Measurements from ENCODE around the gene NT5DC2.

The NT5DC2 gene

GRCh38 chr3:52511509-52511908 lies 22.1 kb downstream of the NT5DC2 start:
- DNase-seq (ENCODE audit: low read depth in 2 of 2) = no peak

GRCh38 chr3:52509753-52510328 lies 23.8 kb downstream of the NT5DC2 start:
- DNase-seq (ENCODE audit: low read depth in 2 of 2) = no peak

- no peak for DNase-seq (ENCODE audit: low read depth in 2 of 2)
These were observed 26.3 kb downstream of the NT5DC2 start for GRCh38 chr3:52507359-52507758.

GRCh38 chr3:52506266-52506966 lies 27.2 kb downstream of the NT5DC2 start:
- DNase-seq (ENCODE audit: low read depth in 2 of 2) = no peak

GRCh38 chr3:52504977-52505376 lies 28.7 kb downstream of the NT5DC2 start:
- no peak for DNase-seq (ENCODE audit: low read depth in 2 of 2)

- DNase-seq (ENCODE audit: low read depth in 2 of 2) = no peak
These were observed 29.8 kb downstream of the NT5DC2 start for GRCh38 chr3:52503788-52504424.

GRCh38 chr3:52502808-52503350 lies 30.8 kb downstream of the NT5DC2 start:
- no peak for DNase-seq (ENCODE audit: low read depth in 2 of 2)

- DNase-seq (ENCODE audit: low read depth in 2 of 2) = no peak
These were observed 31.7 kb downstream of the NT5DC2 start for GRCh38 chr3:52502001-52502400.

- no peak for DNase-seq (ENCODE audit: low read depth in 2 of 2)
These were observed 32.6 kb downstream of the NT5DC2 start for GRCh38 chr3:52501046-52501445.

- no peak for DNase-seq (ENCODE audit: low read depth in 2 of 2)
These were observed 35.3 kb downstream of the NT5DC2 start for GRCh38 chr3:52498137-52499054.

- no peak for DNase-seq (ENCODE audit: low read depth in 2 of 2)
These were observed 37.7 kb downstream of the NT5DC2 start for GRCh38 chr3:52495777-52496602.

GRCh38 chr3:52494886-52495495 lies 38.7 kb downstream of the NT5DC2 start, which contains the start of gene STAB1:
STAB1 (plus strand) TSS chr3:52495338; CDS start chr3:52495414, 76 bp downstream.
- no peak for DNase-seq (ENCODE audit: low read depth in 2 of 2)

GRCh38 chr3:52494445-52494844 lies 39.2 kb downstream of the NT5DC2 start:
- DNase-seq (ENCODE audit: low read depth in 2 of 2) = no peak

- no peak for DNase-seq (ENCODE audit: low read depth in 2 of 2)
These were observed 40.2 kb downstream of the NT5DC2 start for GRCh38 chr3:52493232-52494017.

- DNase-seq (ENCODE audit: low read depth in 2 of 2) = no peak
These were observed 41.6 kb downstream of the NT5DC2 start for GRCh38 chr3:52492059-52492458.

- DNase-seq (ENCODE audit: low read depth in 2 of 2) = no peak
These were observed 42.6 kb downstream of the NT5DC2 start for GRCh38 chr3:52490939-52491526.

- no peak for DNase-seq (ENCODE audit: low read depth in 2 of 2)
These were observed 43.4 kb downstream of the NT5DC2 start for GRCh38 chr3:52490035-52490938.

- no peak for DNase-seq (ENCODE audit: low read depth in 2 of 2)
These were observed 44.2 kb downstream of the NT5DC2 start for GRCh38 chr3:52489453-52489852.
